CD4-positive, alpha-beta memory T cell (primary cell): Measurements from ENCODE around the gene PPP6R1. TPM values are rescaled to one million over a fixed set of nuclear protein-coding genes. Genes with fewer than 3 reads are reported as not detected.

Source experiments
- CTCF ChIA-PET: fragments of 350-600 bp; sonication (Branson Sonifier 250); formaldehyde crosslinking; loops from one replicate; lab custom pipeline; 2021; ENCODE audit warnings: inconsistent platforms; ENCODE audit not compliant: partially characterized antibody; lab: Charles Lee
- POLR2A ChIA-PET: fragments of 350-600 bp; sonication (Branson Sonifier 250); formaldehyde crosslinking; loops from one replicate; lab custom pipeline; 2021; ENCODE audit not compliant: partially characterized antibody; lab: Charles Lee
- DNase-seq, 5 donors: peaks; one replicate each; pipeline versions ENCODE4 v3.0.0 to v3.0.0-alpha.2; 2020 to 2022; ENCODE audit warnings: mixed read lengths in 1 of 5
- H3K27ac ChIP-seq: one replicate; pipeline ENCODE4 v1.7.0; 2013; ENCODE audit warnings: low read depth, low read length
- H3K27me3 ChIP-seq: 2 replicates; pipeline ENCODE4 v1.7.0; 2013; ENCODE audit warnings: mild to moderate bottlenecking, low read length, moderate library complexity; ENCODE audit not compliant: insufficient read depth
- H3K36me3 ChIP-seq: 2 replicates; pipeline ENCODE4 v1.7.0; 2013; ENCODE audit warnings: mild to moderate bottlenecking, low read length, moderate library complexity; ENCODE audit not compliant: insufficient read depth
- H3K4me1 ChIP-seq: 2 replicates; pipeline ENCODE4 v1.7.0; 2013; ENCODE audit warnings: mild to moderate bottlenecking, low read length, moderate library complexity; ENCODE audit not compliant: insufficient read depth
- H3K4me3 ChIP-seq, 2 donors: one replicate each; pipeline ENCODE4 v1.7.0; 2013; ENCODE audit warnings: low read length in 2 of 2, mild to moderate bottlenecking in 1 of 2
- H3K9me3 ChIP-seq, 2 donors: one replicate each; pipeline ENCODE4 v1.7.0; 2013; ENCODE audit warnings: low read length in 2 of 2, control low read depth in 1 of 2; ENCODE audit not compliant: control insufficient read depth in 1 of 2
- H3K27ac Mint-ChIP-seq, 7 donors: one replicate each; pipeline ENCODE4 v1.8.0; 2020 to 2021; ENCODE audit warnings: mixed read lengths in 7 of 7, mild to moderate bottlenecking in 6 of 7, inconsistent platforms in 3 of 7, moderate library complexity in 3 of 7
- H3K27me3 Mint-ChIP-seq, 2 donors: one replicate each; pipeline ENCODE4 v1.8.0; 2020 to 2021; ENCODE audit warnings: mixed read lengths in 2 of 2
- H3K36me3 Mint-ChIP-seq, 2 donors: one replicate each; pipeline ENCODE4 v1.8.0; 2020 to 2021; ENCODE audit warnings: mixed read lengths in 2 of 2, inconsistent platforms in 1 of 2, mild to moderate bottlenecking in 1 of 2
- H3K4me1 Mint-ChIP-seq, 4 donors: one replicate each; pipeline ENCODE4 v1.8.0; 2020 to 2021; ENCODE audit warnings: mixed read lengths in 4 of 4, mild to moderate bottlenecking in 1 of 4
- H3K4me3 Mint-ChIP-seq, 8 donors: one replicate each; pipeline ENCODE4 v1.8.0; 2020 to 2021; ENCODE audit warnings: mixed read lengths in 8 of 8, mild to moderate bottlenecking in 7 of 8, moderate library complexity in 6 of 8, inconsistent platforms in 3 of 8
- H3K9me3 Mint-ChIP-seq, 8 donors: one replicate each; pipeline ENCODE4 v1.8.0; 2020 to 2021; ENCODE audit warnings: mixed read lengths in 8 of 8, mild to moderate bottlenecking in 5 of 8, inconsistent platforms in 3 of 8, moderate library complexity in 1 of 8
- intact Hi-C: fragments of 100-400 bp; cut with micrococcal nuclease; formaldehyde crosslinking; loops from one replicate; pipeline ENCODE4 v1.15.1; 2023
- polyA plus RNA-seq, 2 donors: library from polyadenylated mRNA; unstranded; fragments of 300-500 nt; fragmentation: Illumina TruSeq; gene quantifications; one replicate each; pipeline ENCODE4 v1.2.3, GENCODE V29; 2021
- total RNA-seq, 2 experiments: library from RNA; stranded (reverse); gene quantifications; one replicate each; pipeline ENCODE4 v1.2.3, GENCODE V29; 2021

The PPP6R1 gene
- total and polyA plus RNA-seq, 4 experiments from 2014 or later = 22.9 to 162 (median 134) TPM

DNA sequence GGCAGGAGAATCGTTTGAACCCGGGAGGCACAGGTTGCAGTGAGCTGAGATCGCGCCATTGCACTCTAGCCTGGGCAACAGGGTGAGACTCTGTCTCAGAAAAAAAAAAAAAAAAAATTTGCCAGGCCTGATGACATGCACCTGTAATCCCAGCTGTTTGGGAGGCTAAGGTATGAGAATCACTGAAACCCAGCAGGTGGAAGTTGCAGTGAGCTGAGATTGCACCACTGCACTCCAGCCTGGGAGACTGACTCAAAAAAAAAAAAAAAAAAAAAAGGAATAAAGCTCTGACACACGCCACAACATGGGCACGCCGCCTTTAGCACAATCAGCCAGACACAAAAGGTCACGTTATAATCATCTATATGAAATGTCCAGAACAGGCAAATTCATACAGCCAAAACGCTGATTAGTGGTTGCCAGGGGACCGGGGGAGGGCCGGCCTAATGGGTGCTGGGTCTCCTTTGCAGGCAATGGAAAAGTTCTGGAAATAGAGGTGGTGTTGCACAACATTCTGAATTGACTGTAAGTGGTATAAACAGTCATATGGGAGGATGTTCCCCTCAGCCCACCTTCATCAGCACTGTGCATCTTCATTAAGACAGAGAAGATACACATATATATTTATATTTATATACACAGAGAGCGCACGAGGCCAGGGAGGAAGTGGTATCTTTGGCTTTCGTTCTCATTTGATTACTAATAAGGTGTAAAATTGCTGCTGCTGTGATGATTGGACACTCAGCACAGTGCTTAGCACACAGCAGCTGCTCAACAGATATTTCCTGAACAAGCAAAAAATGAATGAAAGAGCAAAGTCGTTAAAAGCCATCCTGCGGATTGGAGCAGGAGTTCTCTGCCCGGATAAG, 17.3 kb upstream of the PPP6R1 start:
- Mint-ChIP-seq H3K27ac (peak overlapping the region in 6 of 7 donors; percentile 48 to 94 (median 84)), H3K27me3 (no peaks in the 10 kb centered on the region), H3K36me3 (peaks cover 31 to 47% of the 10 kb centered on the region in 2 donors), H3K4me3 (peak overlapping the region in 7 of 8 donors; percentile 13 to 48 (median 43)), H3K9me3 (no peaks in the 10 kb centered on the region), H3K4me1 (peaks cover 16 to 32% (median 22%) of the 10 kb centered on the region in 4 donors)
- H3K4me1 ChIP-seq = peaks cover 33% of the 10 kb centered on the region
- H3K36me3 ChIP-seq = peaks cover 14% of the 10 kb centered on the region
- intact Hi-C loops = no loop called here
- ChIA-PET CTCF (interaction anchor here (0.6 to 1.0 kb wide), 3 partner anchors 22 to 125 kb away, joined by 3 to 5 read pairs (median 3); no protein-coding TSS in a partner anchor), POLR2A (interaction anchor here (0.6 to 8.1 kb wide), 4 partner anchors 19 to 161 kb away, joined by 3 to 199 read pairs (median 4); partner anchors contain the start of genes KMT5C and PPP6R1)
- H3K27me3 ChIP-seq = no peaks in the 10 kb centered on the region
- no peaks in the 10 kb centered on the region for H3K9me3 ChIP-seq
- peak overlapping the region; percentile 36 for H3K27ac ChIP-seq
- peak in 2 of 5 donors; percentile 12 to 20 for DNase-seq
- H3K4me3 ChIP-seq = no peak overlapping the region

DNA sequence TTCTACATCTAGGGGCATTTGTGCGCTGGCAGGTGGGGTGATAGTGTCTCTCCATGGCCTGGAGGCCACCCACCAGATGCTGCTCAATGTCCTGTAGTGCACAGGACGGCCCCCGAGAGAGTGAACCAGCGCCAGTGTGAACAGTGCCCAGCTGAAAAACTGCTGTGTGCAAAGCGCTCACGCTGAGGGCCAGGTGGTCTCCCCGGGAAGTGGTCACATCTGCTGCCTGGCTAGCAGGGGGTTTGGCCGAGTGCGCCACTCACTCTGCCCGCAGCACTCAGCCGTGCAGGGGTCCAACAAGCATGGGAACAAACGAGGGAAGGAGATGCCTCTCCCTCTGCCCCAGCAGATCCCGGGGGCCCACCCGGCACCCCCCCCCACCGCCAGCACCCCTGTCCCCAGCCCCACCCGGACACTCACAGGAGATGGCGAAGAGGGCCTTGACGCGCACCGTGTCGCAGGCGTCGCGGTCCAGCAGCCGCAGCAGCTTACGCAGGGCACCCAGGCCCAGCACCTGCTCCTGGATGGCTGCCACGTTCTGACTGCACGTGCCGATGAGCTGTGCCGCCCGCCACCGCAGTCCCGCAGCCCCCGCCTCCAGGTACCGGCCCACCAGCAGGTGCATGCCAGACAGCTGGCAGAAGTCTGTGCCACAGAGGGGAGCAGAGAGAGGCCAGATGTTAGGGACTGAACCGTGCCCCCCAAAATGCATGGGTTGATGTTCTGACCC, 15.3 kb upstream of the PPP6R1 start:
- no peaks in the 10 kb centered on the region for H3K9me3 Mint-ChIP-seq
- peaks cover 5 to 13% (median 9%) of the 10 kb centered on the region in 4 donors for H3K4me1 Mint-ChIP-seq
- Histone ChIP-seq H3K36me3 (peaks cover 23% of the 10 kb centered on the region), H3K27ac (no peak overlapping the region), H3K4me3 (no peak overlapping the region), H3K9me3 (no peaks in the 10 kb centered on the region), H3K27me3 (no peaks in the 10 kb centered on the region), H3K4me1 (peaks cover 21% of the 10 kb centered on the region)
- intact Hi-C loops = no loop called here
- H3K4me3 Mint-ChIP-seq = no peak overlapping the region
- no peaks in the 10 kb centered on the region for H3K27me3 Mint-ChIP-seq
- POLR2A ChIA-PET = interaction anchor here (0.6 to 1.1 kb wide), 3 partner anchors 14 to 115 kb away, joined by 3 read pairs; partner anchors contain the start of gene PPP6R1
- DNase-seq = no peak
- CTCF ChIA-PET = no interaction called here
- H3K36me3 Mint-ChIP-seq = peaks cover 48 to 49% of the 10 kb centered on the region in 2 donors
- H3K27ac Mint-ChIP-seq = no peak overlapping the region

DNA sequence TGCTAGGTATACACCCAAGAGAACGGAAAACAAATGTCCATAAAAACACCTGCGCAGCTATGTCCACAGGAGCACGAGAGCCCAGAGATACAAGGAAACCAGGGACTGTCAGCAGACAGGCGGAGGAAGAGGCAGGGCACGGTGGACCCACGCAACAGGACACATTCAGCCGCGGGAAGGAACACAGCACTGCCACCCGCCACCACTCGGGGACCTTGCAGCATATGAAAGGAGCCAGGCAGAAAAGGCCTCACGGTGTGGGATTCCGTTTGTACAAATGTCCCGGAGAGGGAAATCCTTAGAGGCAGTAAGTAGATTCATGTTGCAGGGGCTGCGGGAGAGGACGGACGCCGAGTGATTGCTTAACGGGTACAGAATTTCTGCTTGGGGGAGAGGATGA, 13.3 kb upstream of the PPP6R1 start:
- H3K4me3 Mint-ChIP-seq = no peak overlapping the region
- H3K27me3 ChIP-seq = no peaks in the 10 kb centered on the region
- H3K27me3 Mint-ChIP-seq = no peaks in the 10 kb centered on the region
- no peak for DNase-seq
- no peaks in the 10 kb centered on the region for H3K9me3 ChIP-seq
- no peak overlapping the region for H3K27ac ChIP-seq
- intact Hi-C loops = no loop called here
- peak overlapping the region in 2 of 7 donors; percentile 34 to 53 for H3K27ac Mint-ChIP-seq
- H3K4me3 ChIP-seq = no peak overlapping the region
- ChIA-PET CTCF (no interaction called here), POLR2A (no interaction called here)
- peaks cover 3 to 11% (median 9%) of the 10 kb centered on the region in 4 donors for H3K4me1 Mint-ChIP-seq
- H3K36me3 Mint-ChIP-seq = peaks cover 48 to 52% of the 10 kb centered on the region in 2 donors
- peaks cover 23% of the 10 kb centered on the region for H3K36me3 ChIP-seq
- no peaks in the 10 kb centered on the region for H3K9me3 Mint-ChIP-seq
- H3K4me1 ChIP-seq = peaks cover 15% of the 10 kb centered on the region

DNA sequence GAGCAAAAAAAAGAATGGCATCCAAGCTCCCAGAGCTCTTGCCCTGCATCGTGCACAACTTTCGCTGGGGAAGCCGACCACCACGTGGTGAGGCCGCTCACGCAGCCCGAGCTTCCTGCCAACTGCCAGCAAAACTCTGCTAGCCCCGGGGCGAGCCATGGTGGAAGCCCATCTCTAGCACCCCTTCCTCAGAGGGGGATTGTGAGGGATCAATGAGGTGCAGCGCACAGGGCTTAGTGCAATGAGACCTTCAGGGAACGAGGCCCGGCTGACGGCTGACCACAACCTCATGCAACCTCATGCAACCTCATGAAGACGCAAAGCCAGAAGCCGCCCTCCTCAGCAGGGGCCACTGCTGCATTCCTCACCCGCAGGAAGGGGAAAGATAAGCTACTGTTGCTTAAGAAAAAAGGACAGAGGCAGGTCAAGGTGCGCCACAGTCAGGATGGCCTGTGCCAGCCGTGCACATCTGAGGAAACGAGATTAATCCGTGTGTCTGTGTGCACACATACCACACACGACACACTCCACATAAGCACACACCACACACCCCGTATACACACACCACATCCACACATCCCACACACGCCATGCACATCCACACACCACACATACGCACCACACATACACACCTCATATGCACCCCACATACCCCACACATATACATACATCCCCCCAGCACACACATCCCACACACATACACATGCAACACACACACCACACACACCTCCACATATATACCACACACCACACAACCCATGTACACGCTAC, 11.5 kb upstream of the PPP6R1 start:
- Histone ChIP-seq H3K4me1 (no peaks in the 10 kb centered on the region), H3K4me3 (no peak overlapping the region), H3K9me3 (no peaks in the 10 kb centered on the region), H3K27me3 (no peaks in the 10 kb centered on the region), H3K27ac (no peak overlapping the region), H3K36me3 (peaks cover 23% of the 10 kb centered on the region)
- peaks cover 0 to 3% (median 0%) of the 10 kb centered on the region in 8 donors for H3K9me3 Mint-ChIP-seq
- no peaks in the 10 kb centered on the region for H3K27me3 Mint-ChIP-seq
- no peak overlapping the region for H3K4me3 Mint-ChIP-seq
- H3K4me1 Mint-ChIP-seq = peaks cover 0 to 10% (median 5%) of the 10 kb centered on the region in 4 donors
- ChIA-PET POLR2A (interaction anchor here (2.2 kb wide), 1 partner anchor 11 kb away, joined by 10 read pairs; the partner anchor contains the start of gene PPP6R1), CTCF (interaction anchor here (2.1 kb wide), 1 partner anchor 233 kb away, joined by 5 read pairs; no protein-coding TSS in a partner anchor)
- intact Hi-C loops = no loop called here
- H3K27ac Mint-ChIP-seq = peak overlapping the region in 1 of 7 donors; percentile 5
- peaks cover 35 to 46% of the 10 kb centered on the region in 2 donors for H3K36me3 Mint-ChIP-seq
- no peak for DNase-seq

DNA sequence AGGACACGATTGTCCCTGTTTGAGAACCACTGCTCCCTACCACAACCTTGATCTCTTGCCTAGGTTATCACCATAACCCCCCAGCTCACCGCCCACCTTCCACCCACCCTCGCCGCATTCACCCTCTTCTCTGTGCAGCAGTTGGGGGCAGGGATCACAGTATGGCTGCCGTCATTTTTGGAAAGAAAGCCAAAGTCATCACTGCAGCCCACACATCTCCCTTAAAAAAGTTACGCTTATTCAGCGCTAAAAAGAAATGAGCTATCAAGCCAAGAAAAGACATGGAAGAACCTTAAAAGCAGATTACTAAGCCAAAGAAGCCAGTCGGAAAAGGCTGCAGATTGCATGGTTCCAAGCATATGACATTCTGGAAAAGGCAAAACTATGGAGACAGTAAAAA, 10.5 kb upstream of the PPP6R1 start:
- POLR2A ChIA-PET = interaction anchor here (2.2 kb wide), 1 partner anchor 10 kb away, joined by 10 read pairs; the partner anchor contains the start of gene PPP6R1
- Mint-ChIP-seq H3K36me3 (peaks cover 31 to 46% of the 10 kb centered on the region in 2 donors), H3K27me3 (no peaks in the 10 kb centered on the region), H3K27ac (peak overlapping the region in 1 of 7 donors; percentile 31), H3K9me3 (peaks cover 0 to 3% (median 0%) of the 10 kb centered on the region in 8 donors), H3K4me1 (peaks cover 0 to 10% (median 5%) of the 10 kb centered on the region in 4 donors), H3K4me3 (peak overlapping the region in 1 of 8 donors; percentile 9)
- Histone ChIP-seq H3K27me3 (no peaks in the 10 kb centered on the region), H3K9me3 (no peaks in the 10 kb centered on the region), H3K4me3 (no peak overlapping the region), H3K27ac (no peak overlapping the region), H3K4me1 (no peaks in the 10 kb centered on the region), H3K36me3 (peaks cover 23% of the 10 kb centered on the region)
- CTCF ChIA-PET = interaction anchor here (2.1 kb wide), 1 partner anchor 234 kb away, joined by 5 read pairs; no protein-coding TSS in a partner anchor
- intact Hi-C loops = no loop called here
- no peak for DNase-seq

DNA sequence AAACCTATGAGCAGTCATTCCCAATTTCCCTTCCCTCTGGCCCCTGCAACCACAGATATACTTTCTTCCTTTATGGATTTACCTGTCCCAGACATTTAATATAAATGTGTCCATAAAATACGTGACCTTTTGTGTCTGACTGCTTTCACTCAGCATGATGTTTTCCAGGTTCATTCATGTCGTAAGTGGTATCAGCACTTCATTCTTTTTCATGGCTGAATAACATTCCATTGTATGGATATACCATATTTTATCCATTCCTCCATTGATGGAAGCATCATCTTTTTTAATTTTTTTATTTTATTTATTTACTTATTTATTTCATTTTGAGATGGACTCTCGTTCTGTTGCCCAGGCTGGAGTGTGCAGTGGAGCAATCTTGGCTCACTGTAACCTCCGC, 8.0 kb upstream of the PPP6R1 start:
- H3K27me3 Mint-ChIP-seq = no peaks in the 10 kb centered on the region
- ChIA-PET POLR2A (interaction anchor here (1.0 kb wide), 1 partner anchor 11 kb away, joined by 5 read pairs; no protein-coding TSS in a partner anchor), CTCF (no interaction called here)
- intact Hi-C loops = no loop called here
- no peak overlapping the region for H3K4me3 ChIP-seq
- peaks cover 0 to 3% (median 0%) of the 10 kb centered on the region in 8 donors for H3K9me3 Mint-ChIP-seq
- DNase-seq = no peak
- H3K36me3 Mint-ChIP-seq = peaks cover 16 to 39% of the 10 kb centered on the region in 2 donors
- no peak overlapping the region for H3K4me3 Mint-ChIP-seq
- peaks cover 0 to 10% (median 5%) of the 10 kb centered on the region in 4 donors for H3K4me1 Mint-ChIP-seq
- H3K36me3 ChIP-seq = peaks cover 9% of the 10 kb centered on the region
- H3K9me3 ChIP-seq = no peaks in the 10 kb centered on the region
- H3K27me3 ChIP-seq = no peaks in the 10 kb centered on the region
- no peak overlapping the region for H3K27ac Mint-ChIP-seq
- H3K27ac ChIP-seq = no peak overlapping the region
- no peaks in the 10 kb centered on the region for H3K4me1 ChIP-seq
